PFSK-1 (cell line): ENCODE measurements around the gene NCR2.

ENCODE experiments used
- FOXP2 ChIP-seq: optimal IDR thresholded peaks from 2 replicates; pipeline ENCODE3; 2011; ENCODE audit warnings: borderline replicate concordance, control low read depth, inconsistent platforms; ENCODE audit not compliant: insufficient read depth; ENCODE audit errors: extremely low read length, extremely low read depth
- POLR2AphosphoS5 ChIP-seq: IDR thresholded peaks from 2 replicates; pipeline ENCODE4 v1.6.1; 2012; ENCODE audit warnings: low read depth, mild to moderate bottlenecking, control low read depth, low read length, moderate library complexity
- SIN3A ChIP-seq: IDR thresholded peaks from 2 replicates; pipeline ENCODE4 v1.6.1; 2012; ENCODE audit warnings: mild to moderate bottlenecking, low read length, moderate library complexity, borderline replicate concordance; ENCODE audit not compliant: insufficient read depth
- TAF1 ChIP-seq: IDR thresholded peaks from 2 replicates; pipeline ENCODE4 v1.6.1; 2012; ENCODE audit warnings: low read length, control low read depth, borderline replicate concordance; ENCODE audit not compliant: insufficient read depth
- TF ChIP-seq, protein P1 (sequence below), 2 experiments: IDR thresholded peaks; 2 replicates each; pipeline versions ENCODE4 v1.6.1 to v1.8.0; 2011 to 2012; ENCODE audit warnings: low read depth in 2 of 2, low read length in 2 of 2, control low read depth in 1 of 2, inconsistent platforms in 1 of 2, mild to moderate bottlenecking in 1 of 2, moderate library complexity in 1 of 2; ENCODE audit not compliant: insufficient read depth in 1 of 2

Gene NCR2

DNA sequence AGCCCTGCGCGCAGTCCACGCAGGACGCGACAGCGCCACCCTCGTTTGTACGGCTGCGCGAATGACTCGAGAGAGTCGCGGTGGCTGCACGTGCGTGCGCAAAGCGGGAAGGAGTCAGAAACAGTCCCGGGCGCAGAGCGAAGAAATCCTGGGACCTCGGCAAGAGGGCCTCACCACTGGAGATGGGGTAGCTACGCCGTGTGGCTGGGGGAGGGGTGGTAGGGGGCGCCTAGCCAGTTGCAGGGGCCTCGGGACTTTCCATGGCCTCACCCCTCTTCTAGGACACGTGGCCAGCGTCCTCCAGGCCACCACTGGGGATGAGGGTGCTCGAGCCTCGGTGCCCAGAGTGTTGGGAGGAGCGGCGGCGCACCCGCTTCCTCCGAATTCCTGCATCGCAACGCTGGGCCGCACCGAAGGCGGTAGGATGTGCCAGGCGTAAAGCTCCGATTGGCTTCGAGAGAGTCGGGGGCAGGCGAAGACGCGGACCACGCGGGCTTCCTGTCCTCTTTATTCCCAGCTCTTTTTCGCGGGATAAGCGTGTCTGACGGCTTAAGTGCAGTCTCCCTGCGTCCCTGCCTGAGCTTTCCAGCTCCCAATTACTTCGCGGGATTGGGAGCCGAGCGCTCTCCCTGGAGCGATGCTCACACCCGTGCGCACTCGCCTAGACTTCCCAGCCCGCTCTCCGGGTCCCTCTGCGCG lies 38.7 kb downstream of the NCR2 start:
- TF ChIP-seq, protein P1, sequence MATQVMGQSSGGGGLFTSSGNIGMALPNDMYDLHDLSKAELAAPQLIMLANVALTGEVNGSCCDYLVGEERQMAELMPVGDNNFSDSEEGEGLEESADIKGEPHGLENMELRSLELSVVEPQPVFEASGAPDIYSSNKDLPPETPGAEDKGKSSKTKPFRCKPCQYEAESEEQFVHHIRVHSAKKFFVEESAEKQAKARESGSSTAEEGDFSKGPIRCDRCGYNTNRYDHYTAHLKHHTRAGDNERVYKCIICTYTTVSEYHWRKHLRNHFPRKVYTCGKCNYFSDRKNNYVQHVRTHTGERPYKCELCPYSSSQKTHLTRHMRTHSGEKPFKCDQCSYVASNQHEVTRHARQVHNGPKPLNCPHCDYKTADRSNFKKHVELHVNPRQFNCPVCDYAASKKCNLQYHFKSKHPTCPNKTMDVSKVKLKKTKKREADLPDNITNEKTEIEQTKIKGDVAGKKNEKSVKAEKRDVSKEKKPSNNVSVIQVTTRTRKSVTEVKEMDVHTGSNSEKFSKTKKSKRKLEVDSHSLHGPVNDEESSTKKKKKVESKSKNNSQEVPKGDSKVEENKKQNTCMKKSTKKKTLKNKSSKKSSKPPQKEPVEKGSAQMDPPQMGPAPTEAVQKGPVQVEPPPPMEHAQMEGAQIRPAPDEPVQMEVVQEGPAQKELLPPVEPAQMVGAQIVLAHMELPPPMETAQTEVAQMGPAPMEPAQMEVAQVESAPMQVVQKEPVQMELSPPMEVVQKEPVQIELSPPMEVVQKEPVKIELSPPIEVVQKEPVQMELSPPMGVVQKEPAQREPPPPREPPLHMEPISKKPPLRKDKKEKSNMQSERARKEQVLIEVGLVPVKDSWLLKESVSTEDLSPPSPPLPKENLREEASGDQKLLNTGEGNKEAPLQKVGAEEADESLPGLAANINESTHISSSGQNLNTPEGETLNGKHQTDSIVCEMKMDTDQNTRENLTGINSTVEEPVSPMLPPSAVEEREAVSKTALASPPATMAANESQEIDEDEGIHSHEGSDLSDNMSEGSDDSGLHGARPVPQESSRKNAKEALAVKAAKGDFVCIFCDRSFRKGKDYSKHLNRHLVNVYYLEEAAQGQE (IDR thresholded peaks at IDR 0.05; ENCODE audit: insufficient read depth in 1 of 2, low read depth in 2 of 2, low read length in 2 of 2): no peak
- TF ChIP-seq TAF1 (no peak), POLR2AphosphoS5 (no peak), SIN3A (no peak), FOXP2 (no peak)

DNA sequence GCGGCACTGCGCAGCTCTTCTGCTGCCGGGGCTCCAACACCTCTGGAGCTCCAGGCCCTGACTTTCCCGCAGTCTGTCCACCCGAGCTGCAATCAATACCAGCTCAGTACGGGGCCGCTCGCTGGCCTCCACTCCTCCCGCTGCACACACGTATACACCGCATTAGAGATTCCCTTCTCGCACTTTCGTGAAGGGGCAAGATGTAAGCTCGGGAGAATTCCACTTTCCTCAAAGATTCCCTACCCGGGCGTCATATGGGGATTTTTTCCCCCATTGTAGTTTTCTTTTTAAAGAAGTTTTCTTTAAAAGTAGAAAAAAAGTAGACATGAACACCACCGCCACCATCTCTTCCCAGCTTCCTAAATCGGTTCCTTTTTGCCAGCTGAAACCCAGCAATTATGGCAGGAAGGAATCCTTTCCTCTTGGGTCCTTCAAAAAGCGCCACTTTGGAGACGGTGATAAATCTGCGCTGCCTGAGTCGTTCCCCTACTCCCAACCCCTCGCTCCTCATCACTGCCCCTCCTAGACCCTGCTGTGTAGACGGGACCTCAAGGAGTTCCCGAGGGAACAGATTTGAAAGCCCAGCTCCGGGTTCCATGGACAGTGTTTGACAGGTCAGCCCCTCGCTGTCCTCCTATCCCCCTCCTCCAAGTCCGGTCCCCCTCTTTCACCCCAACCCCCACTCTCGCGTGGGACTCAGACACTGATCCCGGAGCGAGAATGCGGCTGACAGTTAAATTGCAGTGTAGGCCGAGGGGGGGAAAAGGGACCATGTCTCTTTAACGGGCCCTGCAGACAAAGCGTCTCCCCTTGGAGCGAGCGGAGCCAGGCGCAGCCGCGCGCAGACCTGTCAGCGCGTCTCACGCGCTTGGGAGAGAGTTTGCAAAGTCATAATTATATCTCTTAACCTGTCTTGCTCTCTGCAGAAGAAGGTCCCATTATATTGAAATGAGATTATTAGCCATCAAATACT lies 39.5 kb downstream of the NCR2 start:
- TF ChIP-seq SIN3A (no peak), FOXP2 (no peak), TAF1 (no peak), POLR2AphosphoS5 (no peak)
- TF ChIP-seq, protein P1 (IDR thresholded peaks at IDR 0.05; ENCODE audit: insufficient read depth in 1 of 2, low read depth in 2 of 2, low read length in 2 of 2): no peak

DNA sequence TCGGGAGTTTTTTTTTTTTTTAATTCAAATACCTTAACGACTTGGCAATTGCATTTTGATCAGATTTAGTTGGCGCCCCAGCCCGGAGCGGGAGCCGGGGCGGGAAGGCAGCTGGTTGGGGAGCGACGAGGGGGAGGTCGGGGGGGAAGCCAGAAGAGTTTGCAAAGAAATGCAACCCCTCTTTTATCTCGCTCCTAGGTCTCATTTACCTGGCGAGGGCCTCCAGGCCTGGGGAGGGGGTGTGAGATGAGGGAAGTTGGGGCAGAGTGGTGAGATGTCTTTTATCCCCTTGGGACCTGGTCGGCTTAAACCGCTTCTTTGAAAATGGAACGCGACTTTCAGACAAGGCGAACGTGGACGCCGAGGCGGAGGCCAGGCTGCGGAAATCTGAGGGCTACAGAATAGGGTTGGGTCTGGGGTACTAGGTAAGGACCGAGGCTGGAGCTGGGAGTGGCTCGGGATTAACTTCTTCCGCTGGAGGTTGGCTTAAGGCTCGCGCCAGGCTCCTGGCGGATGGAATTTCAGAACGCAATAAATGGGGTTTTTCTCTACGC lies 40.3 kb downstream of the NCR2 start:
- TF ChIP-seq, protein P1 (IDR thresholded peaks at IDR 0.05; ENCODE audit: insufficient read depth in 1 of 2, low read depth in 2 of 2, low read length in 2 of 2): no peak
- TF ChIP-seq TAF1 (no peak), SIN3A (no peak), FOXP2 (no peak)

DNA sequence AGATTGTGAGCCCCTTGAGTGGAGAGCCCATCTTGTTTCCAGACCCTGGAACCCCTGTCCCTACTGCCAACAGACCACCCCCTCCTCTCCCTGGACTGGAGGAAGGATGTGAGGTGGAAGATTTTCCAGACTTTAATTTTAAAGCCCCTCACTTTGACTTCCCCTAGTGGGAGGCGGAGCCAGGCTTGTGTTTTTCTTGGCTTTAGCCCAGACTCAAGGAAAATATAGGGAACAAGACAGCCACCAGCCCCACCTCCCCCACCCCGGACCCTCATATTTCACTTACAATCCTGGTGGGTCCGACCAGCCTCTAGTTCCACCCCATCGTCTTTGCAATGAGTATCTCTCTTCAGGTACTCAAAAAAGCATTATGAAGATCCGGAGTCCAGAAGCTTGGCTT lies 40.8 kb downstream of the NCR2 start:
- no peak for TF ChIP-seq TAF1
- TF ChIP-seq, protein P1 (IDR thresholded peaks at IDR 0.05; ENCODE audit: insufficient read depth in 1 of 2, low read depth in 2 of 2, low read length in 2 of 2): no peak
- TF ChIP-seq POLR2AphosphoS5: no peak
- TF ChIP-seq FOXP2: no peak
- no peak for TF ChIP-seq SIN3A
